ENCODE results near the gene GRAMD2A.

GRAMD2A gene

GRCh38 chr15:72112805-72113204, 84.8 kb downstream of the GRAMD2A start:
- Histone ChIP-seq H3K36me3 (ENCODE audit: control insufficient read depth in 4 of 4, insufficient read depth in 4 of 4, low read length in 3 of 4) (no peaks in the 10 kb centered on the region), H3K4me3 (ENCODE audit: control insufficient read depth in 1 of 7, extremely low read depth in 1 of 7, insufficient read depth in 4 of 7, low read depth in 2 of 7, low read length in 6 of 7) (no peak overlapping the region), H3K27me3 (replicated peaks in 2 of 5; ENCODE audit: control insufficient read depth in 4 of 5, insufficient read depth in 5 of 5, low read length in 4 of 5) (no peaks in the 10 kb centered on the region), H3K27ac (ENCODE audit: insufficient read depth in 1 of 2, low read depth in 1 of 2, low read length in 2 of 2, poor library complexity in 1 of 2, severe bottlenecking in 2 of 2) (no peak overlapping the region), H3K4me1 (ENCODE audit: control extremely low read depth in 1 of 4, control insufficient read depth in 4 of 4, insufficient read depth in 4 of 4, low read length in 3 of 4) (peaks cover 5 to 12% (median 8%) of the 10 kb centered on the region in 4 experiments), H3K9me3 (ENCODE audit: control extremely low read depth in 1 of 5, control insufficient read depth in 4 of 5, insufficient read depth in 2 of 5, low read depth in 1 of 5, low read length in 4 of 5) (no peaks in the 10 kb centered on the region)
- ChIA-PET CTCF (interaction anchor here (0.6 kb wide), 1 partner anchor 240 kb away, joined by 3 read pairs; no protein-coding TSS in a partner anchor), POLR2A (no interaction called here)
- DNase-seq = no peak

- no peaks in the 10 kb centered on the region for H3K9me3 ChIP-seq (ENCODE audit: control extremely low read depth in 1 of 5, control insufficient read depth in 4 of 5, insufficient read depth in 2 of 5, low read depth in 1 of 5, low read length in 4 of 5)
- ChIA-PET CTCF (no interaction called here), POLR2A (no interaction called here)
These were observed 85.5 kb downstream of the GRAMD2A start for GRCh38 chr15:72112116-72112515.

GRCh38 chr15:72110355-72110754, 87.2 kb downstream of the GRAMD2A start:
- Histone ChIP-seq H3K36me3 (ENCODE audit: control insufficient read depth in 4 of 4, insufficient read depth in 4 of 4, low read length in 3 of 4) (no peaks in the 10 kb centered on the region), H3K4me3 (ENCODE audit: control insufficient read depth in 1 of 7, extremely low read depth in 1 of 7, insufficient read depth in 4 of 7, low read depth in 2 of 7, low read length in 6 of 7) (no peak overlapping the region), H3K4me1 (ENCODE audit: control extremely low read depth in 1 of 4, control insufficient read depth in 4 of 4, insufficient read depth in 4 of 4, low read length in 3 of 4) (no peaks in the 10 kb centered on the region), H3K9me3 (ENCODE audit: control extremely low read depth in 1 of 5, control insufficient read depth in 4 of 5, insufficient read depth in 2 of 5, low read depth in 1 of 5, low read length in 4 of 5) (no peaks in the 10 kb centered on the region), H3K27ac (ENCODE audit: insufficient read depth in 1 of 2, low read depth in 1 of 2, low read length in 2 of 2, poor library complexity in 1 of 2, severe bottlenecking in 2 of 2) (no peak overlapping the region), H3K27me3 (replicated peaks in 2 of 5; ENCODE audit: control insufficient read depth in 4 of 5, insufficient read depth in 5 of 5, low read length in 4 of 5) (no peaks in the 10 kb centered on the region)
- ChIA-PET POLR2A (no interaction called here), CTCF (no interaction called here)
- no peak for DNase-seq
- no CpG with 5 or more reads among the region's 3 CpGs for WGBS (ENCODE audit: insufficient coverage)

More at GRCh38 chr15:72112116-72112515, 85.5 kb downstream of the GRAMD2A start:
- Histone ChIP-seq H3K4me3 (ENCODE audit: control insufficient read depth in 1 of 7, extremely low read depth in 1 of 7, insufficient read depth in 4 of 7, low read depth in 2 of 7, low read length in 6 of 7) (no peak overlapping the region), H3K36me3 (ENCODE audit: control insufficient read depth in 4 of 4, insufficient read depth in 4 of 4, low read length in 3 of 4) (no peaks in the 10 kb centered on the region), H3K4me1 (ENCODE audit: control extremely low read depth in 1 of 4, control insufficient read depth in 4 of 4, insufficient read depth in 4 of 4, low read length in 3 of 4) (peaks cover 5 to 12% (median 8%) of the 10 kb centered on the region in 4 experiments), H3K27me3 (replicated peaks in 2 of 5; ENCODE audit: control insufficient read depth in 4 of 5, insufficient read depth in 5 of 5, low read length in 4 of 5) (no peaks in the 10 kb centered on the region), H3K27ac (ENCODE audit: insufficient read depth in 1 of 2, low read depth in 1 of 2, low read length in 2 of 2, poor library complexity in 1 of 2, severe bottlenecking in 2 of 2) (no peak overlapping the region)
- WGBS (ENCODE audit: insufficient coverage) = 94% methylated on average over 2 of the region's 2 CpGs
- no peak for DNase-seq
